ENCODE data around the gene EZR.
"Not testable (repeated sequence)": the region's sequence is repeated elsewhere in the genome, so short reads cannot be mapped to it uniquely, and the experiment has no call there.

EZR gene

GRCh38 chr6:158795516-158795915 lies 23.7 kb downstream of the EZR start:
- DNase-seq (ENCODE audit: low spot score) = no peak
- CTCF ChIA-PET = interaction anchor here (0.6 kb wide), 2 partner anchors 24 to 195 kb away, joined by 3 to 12 read pairs; no protein-coding TSS in a partner anchor
- H3K27ac ChIP-seq = no peak overlapping the region
- POLR2A ChIA-PET (ENCODE audit: low non-redundant PET) = no interaction called here
- TF ChIP-seq, protein P1, sequence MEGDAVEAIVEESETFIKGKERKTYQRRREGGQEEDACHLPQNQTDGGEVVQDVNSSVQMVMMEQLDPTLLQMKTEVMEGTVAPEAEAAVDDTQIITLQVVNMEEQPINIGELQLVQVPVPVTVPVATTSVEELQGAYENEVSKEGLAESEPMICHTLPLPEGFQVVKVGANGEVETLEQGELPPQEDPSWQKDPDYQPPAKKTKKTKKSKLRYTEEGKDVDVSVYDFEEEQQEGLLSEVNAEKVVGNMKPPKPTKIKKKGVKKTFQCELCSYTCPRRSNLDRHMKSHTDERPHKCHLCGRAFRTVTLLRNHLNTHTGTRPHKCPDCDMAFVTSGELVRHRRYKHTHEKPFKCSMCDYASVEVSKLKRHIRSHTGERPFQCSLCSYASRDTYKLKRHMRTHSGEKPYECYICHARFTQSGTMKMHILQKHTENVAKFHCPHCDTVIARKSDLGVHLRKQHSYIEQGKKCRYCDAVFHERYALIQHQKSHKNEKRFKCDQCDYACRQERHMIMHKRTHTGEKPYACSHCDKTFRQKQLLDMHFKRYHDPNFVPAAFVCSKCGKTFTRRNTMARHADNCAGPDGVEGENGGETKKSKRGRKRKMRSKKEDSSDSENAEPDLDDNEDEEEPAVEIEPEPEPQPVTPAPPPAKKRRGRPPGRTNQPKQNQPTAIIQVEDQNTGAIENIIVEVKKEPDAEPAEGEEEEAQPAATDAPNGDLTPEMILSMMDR (conservative IDR thresholded peaks at IDR 0.05; ENCODE audit: low read depth) = no peak

- no peak overlapping the region for H3K27ac ChIP-seq
- peak; percentile 52 for DNase-seq (ENCODE audit: low spot score)
- CTCF ChIA-PET = interaction anchor here (0.6 to 1.3 kb wide), 5 partner anchors 10 to 180 kb away, joined by 3 to 8 read pairs (median 5); no protein-coding TSS in a partner anchor
- TF ChIP-seq, protein P1 (conservative IDR thresholded peaks at IDR 0.05; ENCODE audit: low read depth) = no peak; the same call in 1 of the 2 replicates
- POLR2A ChIA-PET (ENCODE audit: low non-redundant PET) = no interaction called here
These were observed 25.7 kb downstream of the EZR start for GRCh38 chr6:158793432-158793831.

DNA sequence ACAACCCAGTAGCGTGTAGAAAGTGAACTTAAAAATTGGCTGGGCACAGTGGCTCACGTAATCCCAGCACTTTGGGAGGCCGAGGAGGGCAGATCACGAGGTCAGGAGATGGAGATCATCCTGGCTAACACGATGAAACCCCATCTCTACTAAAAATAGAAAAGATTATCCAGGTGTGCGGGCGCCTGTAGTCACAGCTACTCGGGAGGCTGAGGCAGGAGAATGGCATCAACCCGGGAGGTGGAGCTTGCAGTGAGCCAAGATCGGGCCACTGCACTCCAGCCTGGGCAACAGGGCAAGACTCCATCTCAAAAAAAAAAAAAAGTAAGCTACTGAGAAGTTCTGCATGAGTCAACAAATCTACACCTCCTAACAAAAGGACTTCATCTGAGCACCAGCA lies 26.7 kb downstream of the EZR start:
- POLR2A ChIA-PET (ENCODE audit: low non-redundant PET); DNase-seq (ENCODE audit: low spot score): not testable (repeated sequence)
- H3K27ac ChIP-seq = peak overlapping the region; percentile 39
- CTCF ChIA-PET = interaction anchor here (1.0 to 1.3 kb wide), 2 partner anchors 11 to 178 kb away, joined by 3 to 5 read pairs; no protein-coding TSS in a partner anchor

DNA sequence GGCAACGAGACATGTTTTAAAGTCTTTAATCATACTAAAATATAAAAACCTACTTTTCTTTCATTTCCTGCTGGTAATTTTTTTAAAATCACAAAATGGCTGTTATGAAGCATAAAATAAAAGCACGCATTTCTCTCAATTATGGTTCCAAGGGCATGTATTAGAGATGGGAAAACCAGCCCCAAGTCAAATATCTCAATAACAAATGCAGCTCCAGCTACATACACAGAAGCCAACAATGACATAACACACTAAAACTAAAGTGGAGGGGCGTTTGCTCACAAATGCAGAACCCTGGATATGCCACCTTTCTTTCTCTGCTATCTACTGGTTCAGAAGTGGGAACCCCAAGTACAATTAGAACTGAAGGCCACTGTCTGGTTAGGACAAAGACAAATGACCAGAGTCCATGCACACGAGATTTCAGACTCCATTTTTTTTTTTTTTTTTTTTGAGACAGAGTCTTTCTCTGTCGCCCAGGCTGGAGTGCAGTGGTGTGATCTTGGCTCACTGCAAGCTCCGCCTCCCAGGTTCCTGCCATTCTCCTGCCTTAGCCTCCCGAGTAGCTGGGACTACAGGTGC lies 27.8 kb downstream of the EZR start:
- H3K27ac ChIP-seq = peak overlapping the region; percentile 39
- TF ChIP-seq, protein P1 (conservative IDR thresholded peaks at IDR 0.05; ENCODE audit: low read depth) = no peak
- CTCF ChIA-PET = no interaction called here
- POLR2A ChIA-PET (ENCODE audit: low non-redundant PET) = no interaction called here
- no peak for DNase-seq (ENCODE audit: low spot score)

GRCh38 chr6:158789115-158789917 lies 29.9 kb downstream of the EZR start:
- CTCF ChIA-PET = interaction anchor here (0.6 to 0.8 kb wide), 3 partner anchors 85 to 346 kb away, joined by 3 to 4 read pairs (median 3); no protein-coding TSS in a partner anchor
- POLR2A ChIA-PET (ENCODE audit: low non-redundant PET) = interaction anchor here (0.5 kb wide), 1 partner anchor 66 kb away, joined by 11 read pairs; no protein-coding TSS in a partner anchor
- H3K27ac ChIP-seq = peak overlapping the region; percentile 46
- DNase-seq (ENCODE audit: low spot score) = no peak
- TF ChIP-seq, protein P1 (conservative IDR thresholded peaks at IDR 0.05; ENCODE audit: low read depth) = no peak

- TF ChIP-seq, protein P1 (conservative IDR thresholded peaks at IDR 0.05; ENCODE audit: low read depth) = no peak
- CTCF ChIA-PET = no interaction called here
- POLR2A ChIA-PET (ENCODE audit: low non-redundant PET) = no interaction called here
- no peak for DNase-seq (ENCODE audit: low spot score)
- H3K27ac ChIP-seq = peak overlapping the region; percentile 42
These were observed 31.8 kb downstream of the EZR start for GRCh38 chr6:158787395-158787794.

Data from RWPE1 (cell line).